Mucosa of gallbladder (tissue), 1 donor: ENCODE results near the gene RSRC1. TPM values are rescaled to one million over a fixed set of nuclear protein-coding genes. Genes with fewer than 3 reads are reported as not detected.

Source experiments
- DNase-seq: peaks from one replicate; pipeline ENCODE4 v3.0.0-alpha.2; 2020; ENCODE audit warnings: low spot score
- total RNA-seq: library from RNA; stranded (reverse); gene quantifications from one replicate; pipeline ENCODE4 v1.2.1, GENCODE V29; 2021
- donor health status: DM: no; HTN: no; CAD: no.

RSRC1 gene
- total RNA-seq, 1 donor from 2014 or later = 30.4 TPM

GRCh38 chr3:158127250-158128219 is 17.6 kb downstream of the RSRC1 start:
- DNase-seq = no peak

- no peak for DNase-seq
Observed at GRCh38 chr3:158128755-158129154, 18.9 kb downstream of the RSRC1 start.

GRCh38 chr3:158134363-158134762 is 24.5 kb downstream of the RSRC1 start:
- no peak for DNase-seq

GRCh38 chr3:158140396-158140795 is 30.5 kb downstream of the RSRC1 start:
- no peak for DNase-seq

GRCh38 chr3:158148218-158148617 is 38.3 kb downstream of the RSRC1 start:
- no peak for DNase-seq

GRCh38 chr3:158152186-158152585 is 42.3 kb downstream of the RSRC1 start:
- no peak for DNase-seq

- no peak for DNase-seq
Observed at GRCh38 chr3:158158969-158159368, 49.1 kb downstream of the RSRC1 start.

GRCh38 chr3:158159714-158160113 is 49.8 kb downstream of the RSRC1 start:
- no peak for DNase-seq

- DNase-seq = no peak
Observed at GRCh38 chr3:158160958-158161357, 51.1 kb downstream of the RSRC1 start.

GRCh38 chr3:158165141-158165655 is 55.3 kb downstream of the RSRC1 start:
- DNase-seq = no peak

GRCh38 chr3:158165730-158166129 is 55.8 kb downstream of the RSRC1 start:
- no peak for DNase-seq

GRCh38 chr3:158166223-158166622 is 56.3 kb downstream of the RSRC1 start:
- DNase-seq = no peak

GRCh38 chr3:158167737-158168557 is 58.1 kb downstream of the RSRC1 start:
- DNase-seq = no peak

- DNase-seq = no peak
Observed at GRCh38 chr3:158169091-158169491, 59.2 kb downstream of the RSRC1 start.

GRCh38 chr3:158181096-158181495 is 71.2 kb downstream of the RSRC1 start:
- DNase-seq = no peak

- DNase-seq = no peak
Observed at GRCh38 chr3:158185711-158186110, 75.8 kb downstream of the RSRC1 start.

- DNase-seq = no peak
Observed at GRCh38 chr3:158200955-158201354, 91.1 kb downstream of the RSRC1 start.

GRCh38 chr3:158205324-158205723 is 95.4 kb downstream of the RSRC1 start:
- DNase-seq = no peak

- DNase-seq = no peak
Observed at GRCh38 chr3:158205994-158206393, 96.1 kb downstream of the RSRC1 start.

GRCh38 chr3:158210067-158210466 is 100.2 kb downstream of the RSRC1 start:
- no peak for DNase-seq

- DNase-seq = no peak
Observed at GRCh38 chr3:158213461-158213860, 103.6 kb downstream of the RSRC1 start.

GRCh38 chr3:158217992-158218391 is 108.1 kb downstream of the RSRC1 start:
- DNase-seq = no peak
